GM10847 (cell line): Measurements from ENCODE around the gene PEX1.

Experiments used
- POLR2A ChIP-seq: IDR thresholded peaks from 2 replicates; pipeline ENCODE4 v1.6.1; 2011; ENCODE audit not compliant: insufficient read length; ENCODE audit errors: extremely low read depth

Gene PEX1

DNA sequence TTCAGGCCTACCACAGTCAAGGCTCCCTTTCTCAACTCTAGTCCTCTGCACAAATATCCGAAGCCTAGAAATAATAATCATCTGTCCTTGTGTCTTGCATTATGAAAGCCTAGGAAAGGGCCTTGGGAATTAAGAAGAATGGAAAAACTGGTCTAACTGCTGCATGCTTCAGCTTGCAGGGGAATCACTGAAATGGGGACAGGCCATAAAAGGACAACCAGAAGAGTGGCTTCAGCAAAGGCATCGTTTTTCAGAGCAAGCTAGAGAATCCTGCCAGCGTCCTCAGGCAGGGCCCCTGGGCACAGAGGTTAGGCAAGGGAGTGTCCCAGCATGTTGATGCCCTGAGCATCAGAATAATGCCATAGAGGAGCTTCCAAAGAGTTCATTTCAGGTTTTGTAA lies 63.8 kb downstream of the PEX1 start:
- TF ChIP-seq POLR2A: no peak

DNA sequence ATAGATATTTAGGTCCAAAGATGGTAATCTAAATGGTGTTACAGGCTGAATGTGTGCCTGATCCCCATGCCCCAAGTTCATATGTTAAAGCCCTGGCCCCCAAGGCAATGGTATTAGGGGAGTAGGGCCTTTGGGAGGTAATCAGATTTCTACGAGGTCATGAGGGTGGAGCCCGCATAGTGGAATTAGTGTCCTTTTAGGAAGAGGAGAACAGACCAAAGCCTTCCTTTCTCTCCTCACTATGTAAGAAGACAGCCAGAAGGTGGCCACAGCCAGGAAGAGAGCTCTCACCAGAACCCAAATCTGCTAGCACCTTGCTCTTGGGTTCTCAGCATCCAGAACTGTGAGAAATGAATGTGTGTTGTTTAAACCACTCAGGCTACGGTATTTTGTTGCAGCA lies 65.8 kb downstream of the PEX1 start:
- TF ChIP-seq POLR2A: no peak

DNA sequence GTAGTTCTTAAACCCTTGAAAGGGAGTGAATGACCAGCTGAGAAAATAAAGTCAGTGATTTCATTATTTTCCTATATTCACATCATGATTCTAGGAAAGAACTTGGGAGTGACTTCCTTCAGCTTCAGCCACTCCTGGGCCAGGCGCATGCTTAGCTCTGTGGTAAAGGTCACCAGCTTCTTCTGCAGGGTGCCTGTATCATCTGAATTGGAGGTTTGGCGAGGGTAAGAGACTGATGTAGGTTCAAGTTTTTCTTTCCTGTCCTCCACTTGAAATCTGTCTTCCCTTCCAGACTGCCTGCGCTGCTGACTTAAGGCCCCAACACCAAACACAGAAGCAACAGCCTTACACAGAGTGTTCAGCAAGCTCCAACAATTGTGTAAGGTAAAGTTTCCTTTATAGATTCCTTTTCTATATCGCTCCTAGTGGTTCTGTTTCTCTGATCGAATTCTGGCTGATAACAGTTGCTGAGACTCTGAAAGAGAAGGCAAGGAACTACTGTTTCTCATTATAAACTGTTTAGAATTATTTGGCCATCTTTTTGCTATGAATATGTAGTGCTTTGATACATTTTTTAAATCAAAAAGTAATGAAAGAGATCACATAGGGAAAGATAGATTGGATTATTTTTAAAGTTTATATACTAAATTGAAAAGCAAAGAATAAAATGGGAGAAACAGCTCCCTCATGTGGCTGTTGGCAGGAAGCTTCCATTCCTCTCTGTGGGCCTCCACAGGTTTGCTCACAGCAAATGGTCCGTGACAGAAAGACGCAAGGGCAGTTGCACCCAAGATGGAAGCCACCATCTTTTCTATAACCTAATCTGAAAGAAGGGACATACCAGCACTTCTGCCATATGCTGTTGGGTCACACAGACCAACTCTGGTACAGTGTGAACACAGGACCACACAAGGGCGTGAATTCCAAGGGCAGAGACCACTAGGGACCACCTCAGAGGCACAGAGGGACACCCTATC lies 67.0 kb downstream of the PEX1 start:
- no peak for TF ChIP-seq POLR2A

DNA sequence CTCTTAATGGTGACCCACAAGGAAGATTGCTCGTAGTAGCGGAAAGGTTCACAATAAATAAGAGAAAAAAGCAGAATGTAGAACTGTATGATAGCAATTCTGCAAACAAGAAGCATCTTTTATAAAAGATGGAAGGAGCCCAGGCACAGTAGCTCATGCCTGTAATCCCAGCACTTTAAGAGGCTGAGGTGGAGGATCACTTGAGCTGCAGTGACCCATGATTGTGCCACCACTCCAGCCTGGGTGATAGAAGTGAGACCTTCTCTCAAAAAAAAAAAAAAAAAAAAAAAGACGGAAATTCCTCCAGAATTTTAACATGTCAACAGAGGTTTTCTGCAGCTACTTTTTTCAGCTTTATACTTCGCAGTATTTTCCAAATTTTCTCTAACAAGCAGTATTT lies 67.8 kb downstream of the PEX1 start:
- TF ChIP-seq POLR2A: no peak

DNA sequence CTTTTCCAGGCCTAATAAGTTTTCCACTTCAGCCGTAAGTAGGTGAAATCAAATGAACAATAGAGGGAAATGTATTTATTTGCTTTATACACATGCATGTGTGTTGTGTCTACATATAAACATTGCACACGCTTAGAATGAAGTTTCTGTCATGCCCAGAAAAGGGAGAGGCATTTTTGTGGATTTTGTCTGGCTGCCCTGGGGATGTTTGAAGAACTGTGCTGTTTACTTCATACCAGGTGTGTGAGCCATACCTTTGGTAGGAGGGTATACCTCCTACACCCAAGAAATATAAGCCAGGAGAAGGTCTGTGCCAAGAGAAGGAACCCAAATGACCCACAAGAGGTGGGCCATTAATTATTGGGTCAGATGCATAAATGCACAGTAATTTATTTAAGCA lies 68.2 kb downstream of the PEX1 start:
- TF ChIP-seq POLR2A: no peak

DNA sequence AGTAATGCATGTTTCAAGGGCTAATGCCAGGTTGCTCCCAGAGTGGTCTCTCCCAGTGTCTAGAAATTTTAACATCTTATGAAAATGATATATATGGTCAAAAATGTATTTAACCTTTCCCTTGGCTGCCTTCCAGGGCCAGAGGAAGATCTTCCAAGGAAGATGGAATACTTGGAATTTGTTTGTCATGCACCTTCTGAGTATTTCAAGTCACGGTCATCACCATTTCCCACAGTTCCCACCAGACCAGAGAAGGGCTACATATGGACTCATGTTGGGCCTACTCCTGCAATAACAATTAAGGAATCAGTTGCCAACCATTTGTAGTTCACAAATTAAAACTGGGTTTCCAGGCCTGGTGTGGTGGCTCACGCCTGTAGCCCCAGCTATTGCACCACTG lies 72.1 kb downstream of the PEX1 start:
- TF ChIP-seq POLR2A: no peak

DNA sequence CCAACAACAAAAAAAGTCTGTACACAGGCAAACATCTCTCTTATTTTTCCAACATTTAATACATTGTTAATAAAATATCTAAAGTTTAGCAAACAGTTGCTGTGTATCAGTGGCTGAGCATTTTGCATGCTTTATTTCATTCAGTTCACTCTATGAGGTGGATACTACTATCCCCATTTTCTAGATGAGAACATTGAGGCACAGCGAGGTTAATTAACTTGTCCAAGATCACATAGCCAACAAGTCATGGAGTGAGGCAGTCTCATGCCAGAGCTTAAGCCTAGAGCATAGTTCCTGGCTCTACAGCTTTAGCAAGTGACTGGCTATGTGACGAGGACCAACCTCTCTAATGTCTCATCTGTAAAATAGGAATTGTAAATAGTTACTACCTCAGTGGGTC lies 76.7 kb downstream of the PEX1 start:
- no peak for TF ChIP-seq POLR2A

DNA sequence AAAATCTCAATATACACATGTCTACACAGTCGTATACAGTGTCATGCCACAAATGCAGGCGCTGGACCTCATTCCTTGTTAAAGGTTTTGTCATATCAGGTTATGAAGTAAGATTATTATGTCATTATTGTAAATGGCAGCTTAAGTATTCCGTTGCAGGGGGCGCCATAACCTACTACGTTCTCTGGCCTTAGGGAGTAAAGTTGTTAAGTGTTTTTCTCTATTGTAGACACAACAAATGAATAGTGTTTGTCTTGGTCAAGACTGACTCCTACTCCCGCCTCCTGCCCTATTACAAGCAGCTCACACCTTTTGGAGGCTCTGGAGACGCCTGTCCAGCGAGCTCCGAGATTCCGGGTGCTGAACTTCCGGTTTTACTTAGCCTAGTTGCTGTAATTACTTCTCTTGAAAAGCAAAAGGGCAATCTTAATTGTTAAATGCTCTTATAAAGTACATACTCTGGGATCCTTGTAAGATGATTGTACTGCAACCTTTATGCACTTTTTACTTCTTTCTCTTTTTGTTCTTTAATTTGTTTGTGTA lies 80.0 kb downstream of the PEX1 start:
- no peak for TF ChIP-seq POLR2A

DNA sequence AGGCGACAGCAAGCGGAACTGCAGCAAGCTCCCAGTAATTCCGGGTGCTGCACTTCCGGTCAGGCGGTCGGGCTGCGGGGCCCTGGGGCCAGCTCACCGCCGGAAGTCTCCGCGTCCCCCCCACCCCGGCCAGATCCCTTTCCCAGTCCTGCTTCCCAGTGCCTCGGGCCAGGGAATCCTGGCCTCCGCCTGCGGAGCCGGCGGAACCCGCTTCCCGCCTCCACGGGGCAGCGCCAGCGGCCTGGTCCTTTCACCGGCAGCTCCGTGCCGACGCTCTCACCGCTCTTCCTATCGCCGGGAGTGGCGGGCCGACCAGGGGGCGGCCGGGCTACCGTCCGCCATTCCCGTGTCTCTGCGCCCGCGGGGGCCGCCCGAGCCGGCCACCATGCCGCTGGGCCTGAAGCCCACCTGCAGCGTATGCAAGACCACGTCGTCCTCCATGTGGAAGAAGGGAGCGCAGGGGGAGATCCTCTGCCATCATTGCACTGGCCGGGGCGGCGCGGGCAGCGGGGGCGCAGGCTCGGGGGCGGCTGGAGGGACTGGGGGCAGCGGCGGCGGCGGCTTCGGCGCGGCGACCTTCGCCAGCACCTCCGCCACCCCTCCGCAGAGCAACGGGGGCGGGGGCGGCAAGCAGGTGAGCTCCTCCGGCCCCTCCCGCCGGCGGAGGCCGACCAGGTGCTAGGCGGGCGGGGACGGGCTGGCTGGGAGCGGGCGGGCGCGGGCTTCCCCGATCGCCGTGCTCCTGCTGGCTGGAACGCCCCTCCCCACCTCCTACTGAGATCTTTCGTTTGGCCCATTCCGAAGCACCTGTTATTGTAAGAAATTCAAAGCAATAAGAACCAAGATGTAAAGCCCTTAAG lies 80.7 kb downstream of the PEX1 start, which contains the start of gene GATAD1:
GATAD1 (plus strand) TSS at position 138 of the 860 bp plus-strand sequence; CDS start at position 386, 248 bp downstream.
- peak; percentile 53 for TF ChIP-seq POLR2A

DNA sequence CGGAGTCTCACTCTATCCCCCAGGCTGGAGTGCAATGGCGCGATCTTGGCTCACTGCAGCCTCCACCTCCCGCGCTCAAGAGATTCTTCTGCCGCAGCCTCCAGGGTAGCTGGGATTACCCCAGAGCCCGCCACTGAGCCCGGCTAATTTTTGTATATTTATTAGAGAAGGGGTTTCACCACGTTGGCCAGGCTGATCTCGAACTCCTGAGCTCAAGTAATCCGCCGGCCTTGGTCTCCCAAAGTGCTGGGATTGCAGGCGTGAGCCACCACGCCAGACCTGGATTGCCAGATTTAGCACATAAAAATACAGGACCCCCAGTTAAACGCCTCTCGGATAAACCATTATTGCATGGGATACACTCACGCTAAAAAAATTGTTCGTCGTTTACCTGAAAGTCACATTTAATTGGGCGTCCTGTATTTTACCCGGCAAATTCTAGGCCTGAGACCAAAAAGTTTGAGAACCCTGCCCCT lies 81.4 kb downstream of the PEX1 start:
- TF ChIP-seq POLR2A: no peak

DNA sequence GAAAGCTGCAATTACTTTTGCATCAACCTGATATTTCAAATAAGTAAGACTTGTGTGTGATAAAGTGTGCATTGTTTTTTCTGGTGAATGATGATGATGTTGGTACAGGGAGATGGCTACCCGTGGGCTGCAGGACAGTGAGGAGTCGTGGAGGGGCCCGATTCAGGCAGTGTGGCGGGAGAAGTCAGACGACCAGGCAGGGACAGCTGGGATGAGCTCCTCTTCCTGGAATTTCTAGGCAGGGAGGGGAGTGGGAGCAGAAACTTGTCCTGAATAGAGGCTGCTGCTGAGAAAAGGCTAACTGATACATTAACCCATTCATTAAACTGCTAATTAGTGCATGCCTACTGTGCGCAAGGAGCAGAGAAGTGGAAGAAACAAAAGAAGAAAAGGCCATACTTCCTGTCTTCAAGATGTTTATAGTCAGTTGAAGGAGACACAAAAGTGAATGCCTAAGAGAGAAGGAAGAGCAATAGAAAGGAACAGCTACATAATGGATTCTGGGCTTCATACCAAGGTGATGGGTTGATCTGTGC lies 90.3 kb downstream of the PEX1 start:
- no peak for TF ChIP-seq POLR2A
